Brain microvascular endothelial cell (primary cell): ENCODE measurements around the gene UMOD.
"Not testable (repeated sequence)": the region's sequence is repeated elsewhere in the genome, so short reads cannot be mapped to it uniquely, and the experiment has no call there.

Experiments used
- DNase-seq: peaks from one replicate; pipeline ENCODE4 v3.0.0-alpha.2; 2020
- H3K27ac ChIP-seq: fragments of 250-450 bp; sonication (Bioruptor Pico); 2 replicates; pipeline ENCODE4 v1.5.1; 2020; ENCODE audit warnings: mild to moderate bottlenecking, moderate library complexity
- H3K27me3 ChIP-seq: fragments of 250-450 bp; sonication (Bioruptor Pico); replicated peaks from 2 replicates; pipeline ENCODE4 v1.5.1; 2020; ENCODE audit warnings: mild to moderate bottlenecking
- H3K36me3 ChIP-seq: fragments of 250-450 bp; sonication (Bioruptor Pico); replicated peaks from 2 replicates; pipeline ENCODE4 v1.5.1; 2020; ENCODE audit warnings: mild to moderate bottlenecking
- H3K4me3 ChIP-seq: 2 replicates; pipeline ENCODE4 v1.5.1; 2011; ENCODE audit warnings: low read depth, mild to moderate bottlenecking, control low read depth, low read length, moderate library complexity
- in situ Hi-C: cut with HindIII; loops from 2 replicates; pipeline ENCODE4 v1.10.0; 2017; ENCODE audit warnings: low sequenced_read_pairs, low pct_ligation_motif_present
- TF ChIP-seq, protein P1 (sequence below): IDR thresholded peaks from 2 replicates; pipeline ENCODE4 v1.5.1; 2011; ENCODE audit warnings: low read depth, mild to moderate bottlenecking, moderate library complexity, low read length, control low read depth, inconsistent platforms; ENCODE audit errors: missing control alignments

UMOD gene

DNA sequence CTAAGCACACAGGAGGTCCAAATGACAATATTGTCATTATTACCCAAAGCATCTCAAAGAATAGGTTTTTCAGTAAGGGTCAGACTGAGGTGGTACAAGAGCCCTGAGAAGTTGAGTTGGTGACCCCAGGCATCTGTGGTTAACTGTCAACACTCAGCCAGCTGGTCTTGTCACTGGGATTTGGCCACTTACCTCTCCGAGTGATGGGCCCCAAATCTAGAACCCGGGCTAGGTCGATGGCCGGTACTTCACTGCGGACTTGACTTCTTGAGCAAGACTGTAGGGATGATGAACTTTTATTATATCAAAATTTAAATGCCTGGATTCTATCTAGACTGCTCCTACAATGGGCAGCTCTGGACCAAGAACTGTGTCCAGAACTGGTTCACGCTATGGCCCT, 36.8 kb downstream of the UMOD start:
- H3K27me3 ChIP-seq, result no peaks in the 10 kb centered on the region
- TF ChIP-seq, protein P1, sequence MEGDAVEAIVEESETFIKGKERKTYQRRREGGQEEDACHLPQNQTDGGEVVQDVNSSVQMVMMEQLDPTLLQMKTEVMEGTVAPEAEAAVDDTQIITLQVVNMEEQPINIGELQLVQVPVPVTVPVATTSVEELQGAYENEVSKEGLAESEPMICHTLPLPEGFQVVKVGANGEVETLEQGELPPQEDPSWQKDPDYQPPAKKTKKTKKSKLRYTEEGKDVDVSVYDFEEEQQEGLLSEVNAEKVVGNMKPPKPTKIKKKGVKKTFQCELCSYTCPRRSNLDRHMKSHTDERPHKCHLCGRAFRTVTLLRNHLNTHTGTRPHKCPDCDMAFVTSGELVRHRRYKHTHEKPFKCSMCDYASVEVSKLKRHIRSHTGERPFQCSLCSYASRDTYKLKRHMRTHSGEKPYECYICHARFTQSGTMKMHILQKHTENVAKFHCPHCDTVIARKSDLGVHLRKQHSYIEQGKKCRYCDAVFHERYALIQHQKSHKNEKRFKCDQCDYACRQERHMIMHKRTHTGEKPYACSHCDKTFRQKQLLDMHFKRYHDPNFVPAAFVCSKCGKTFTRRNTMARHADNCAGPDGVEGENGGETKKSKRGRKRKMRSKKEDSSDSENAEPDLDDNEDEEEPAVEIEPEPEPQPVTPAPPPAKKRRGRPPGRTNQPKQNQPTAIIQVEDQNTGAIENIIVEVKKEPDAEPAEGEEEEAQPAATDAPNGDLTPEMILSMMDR, result no peak
- H3K27ac ChIP-seq, result no peak overlapping the region
- in situ Hi-C loops, result no loop called here
- no peak overlapping the region for H3K4me3 ChIP-seq
- DNase-seq, result no peak
- no peaks in the 10 kb centered on the region for H3K36me3 ChIP-seq

DNA sequence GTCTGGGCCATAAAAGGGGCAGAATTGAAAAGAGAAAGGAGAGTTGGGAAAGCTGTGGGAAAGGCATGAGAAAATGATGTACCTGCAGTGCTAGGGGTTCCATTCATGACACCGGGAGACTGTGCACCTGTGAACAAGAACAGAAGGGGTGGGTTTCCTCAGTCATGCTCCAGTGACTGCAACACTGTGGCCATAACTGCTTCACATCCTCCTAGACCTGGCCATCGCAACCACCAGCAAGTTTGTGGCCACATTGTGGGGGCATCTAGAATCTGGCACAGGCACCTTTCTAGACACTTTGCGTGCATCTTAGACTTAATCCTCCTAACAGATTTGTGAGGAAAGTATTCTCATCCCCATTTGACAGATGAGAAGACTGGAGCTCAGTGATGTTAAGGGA, 37.9 kb downstream of the UMOD start:
- no peak for DNase-seq
- Histone ChIP-seq H3K27me3 (no peaks in the 10 kb centered on the region), H3K36me3 (no peaks in the 10 kb centered on the region), H3K27ac (no peak overlapping the region), H3K4me3 (no peak overlapping the region)
- in situ Hi-C loops, result no loop called here
- TF ChIP-seq, protein P1, result no peak

DNA sequence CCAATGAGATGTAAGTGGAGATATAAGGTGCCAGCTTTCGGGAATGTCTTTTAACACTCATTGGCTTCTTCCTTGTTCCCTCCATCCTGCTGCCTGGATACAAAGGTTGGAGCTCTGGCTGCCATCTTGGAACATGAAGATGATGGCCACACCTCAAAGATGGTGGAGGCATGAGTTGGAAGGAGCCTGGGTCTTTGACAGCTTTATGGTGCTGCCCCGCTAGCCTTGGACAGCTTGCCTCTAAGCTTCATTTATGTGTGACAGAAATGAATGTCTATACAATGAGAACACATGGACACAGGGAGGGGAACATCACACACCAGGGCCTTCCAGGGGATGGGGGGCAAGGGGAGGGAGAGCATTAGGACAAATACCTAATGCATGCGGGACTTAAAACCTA, 38.8 kb downstream of the UMOD start:
- in situ Hi-C loops, result no loop called here
- TF ChIP-seq, protein P1, result no peak
- H3K36me3 ChIP-seq, result no peaks in the 10 kb centered on the region
- H3K27me3 ChIP-seq, result no peaks in the 10 kb centered on the region
- H3K4me3 ChIP-seq, result no peak overlapping the region
- no peak overlapping the region for H3K27ac ChIP-seq
- no peak for DNase-seq

DNA sequence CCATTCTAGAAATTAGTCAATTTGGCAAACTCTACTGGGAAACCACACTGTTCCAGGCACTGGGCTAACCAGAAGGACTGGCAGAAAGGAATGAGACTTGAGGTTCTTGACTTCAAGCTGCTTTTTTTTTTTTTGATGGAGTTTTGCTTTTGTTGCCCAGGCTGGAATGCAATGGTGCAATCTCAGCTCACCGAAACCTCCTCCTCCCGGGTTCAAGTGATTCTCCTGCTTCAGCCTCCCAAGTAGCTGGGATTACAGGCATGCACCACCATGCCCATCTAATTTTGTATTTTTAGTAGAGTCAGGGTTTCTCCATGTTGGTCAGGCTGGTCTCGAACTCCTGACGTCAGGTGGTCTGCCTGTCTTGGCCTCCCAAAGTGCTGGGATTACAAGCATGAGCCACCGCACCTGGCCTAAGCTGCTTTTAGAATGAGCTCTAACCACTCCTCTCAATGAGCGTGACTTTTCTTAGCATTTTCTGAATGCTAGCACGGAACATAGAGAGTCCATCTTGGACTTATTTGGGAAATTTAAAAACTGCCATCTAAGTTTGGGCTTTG, 39.9 kb downstream of the UMOD start:
- DNase-seq, H3K4me3 ChIP-seq, H3K36me3 ChIP-seq, in situ Hi-C loops, H3K27me3 ChIP-seq, H3K27ac ChIP-seq: not testable (repeated sequence)

DNA sequence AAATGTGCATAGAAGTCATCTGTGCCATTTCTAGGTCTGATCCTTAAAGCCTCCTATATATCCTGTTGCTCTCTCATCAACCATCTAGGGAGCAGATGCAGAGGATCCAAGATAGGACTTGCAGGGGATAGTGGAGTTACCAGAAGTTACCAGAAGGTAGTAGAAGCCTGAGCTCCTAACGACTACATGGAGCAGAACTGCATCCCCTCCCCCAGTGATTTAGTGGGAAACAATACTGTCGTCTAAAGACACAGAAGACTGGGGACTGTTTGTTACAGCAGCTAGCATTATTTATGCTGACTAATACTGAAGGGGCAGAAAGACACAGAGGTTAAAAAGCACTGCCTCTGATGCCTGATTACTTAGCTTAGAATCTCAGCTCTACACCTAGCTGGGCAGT, 41.0 kb downstream of the UMOD start:
- DNase-seq, result no peak
- TF ChIP-seq, protein P1, result no peak
- in situ Hi-C loops, result no loop called here

DNA sequence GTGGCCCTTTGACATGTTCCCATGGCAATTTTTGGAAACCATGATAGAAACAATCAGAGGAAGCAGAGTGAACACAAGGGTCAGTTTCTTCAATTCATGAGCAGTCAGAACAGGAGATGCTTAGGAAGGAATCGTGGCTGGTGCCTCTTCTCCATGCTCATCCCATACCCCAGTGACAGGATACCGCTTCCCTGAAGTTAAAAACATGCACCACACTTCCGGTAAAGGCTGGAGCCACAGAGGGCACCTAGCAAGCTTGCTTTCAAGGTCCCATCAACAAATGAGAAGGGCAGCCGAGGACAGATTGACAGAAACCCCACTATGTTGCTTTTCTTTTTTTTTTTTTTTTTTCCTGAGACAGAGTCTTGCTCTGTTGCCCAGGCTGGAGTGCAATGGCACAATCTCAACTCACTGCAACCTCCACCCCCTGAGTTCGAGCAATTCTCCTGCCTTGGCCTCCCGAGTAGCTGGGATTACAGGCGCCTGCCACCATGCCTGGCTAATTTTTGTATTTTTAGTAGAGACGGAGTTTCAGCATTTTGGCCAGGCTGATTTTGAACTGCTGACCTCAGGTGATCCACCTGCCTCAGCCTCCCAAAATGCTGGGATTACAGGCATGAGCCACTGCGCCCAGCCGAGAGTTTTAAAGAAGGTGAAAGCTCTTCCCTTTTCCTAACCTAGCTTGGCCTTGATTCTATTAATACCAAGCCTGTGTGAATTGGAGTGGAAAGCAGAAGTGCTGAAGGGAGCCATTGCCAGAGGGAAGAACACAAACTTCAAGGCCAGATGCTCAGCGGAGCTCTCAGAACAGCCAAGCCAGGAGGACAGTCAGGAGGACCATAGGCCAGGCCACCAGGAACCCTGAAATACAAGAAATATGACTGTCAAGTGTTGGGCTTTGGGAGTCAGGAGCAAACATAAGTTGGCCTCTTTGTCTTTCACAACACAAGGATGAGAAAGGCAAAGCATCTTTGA, 41.8 kb downstream of the UMOD start:
- TF ChIP-seq, protein P1, result no peak
- no peak for DNase-seq
- Histone ChIP-seq H3K27ac (no peak overlapping the region), H3K27me3 (no peaks in the 10 kb centered on the region), H3K36me3 (no peaks in the 10 kb centered on the region), H3K4me3 (no peak overlapping the region)
- in situ Hi-C loops, result no loop called here

More for the DNA sequence above, 41.0 kb downstream of the UMOD start:
- no peak overlapping the region for H3K27ac ChIP-seq
- no peaks in the 10 kb centered on the region for H3K27me3 ChIP-seq
- no peaks in the 10 kb centered on the region for H3K36me3 ChIP-seq
- no peak overlapping the region for H3K4me3 ChIP-seq
